Fibroblast of upper back skin (primary cell): ENCODE data around the gene SLC25A43.
"Not testable (repeated sequence)": the region's sequence is repeated elsewhere in the genome, so short reads cannot be mapped to it uniquely, and the experiment has no call there.

Experiments
- DNase-seq: peaks from one replicate; pipeline ENCODE4 v3.0.0-alpha.2; 2013

Gene SLC25A43

DNA sequence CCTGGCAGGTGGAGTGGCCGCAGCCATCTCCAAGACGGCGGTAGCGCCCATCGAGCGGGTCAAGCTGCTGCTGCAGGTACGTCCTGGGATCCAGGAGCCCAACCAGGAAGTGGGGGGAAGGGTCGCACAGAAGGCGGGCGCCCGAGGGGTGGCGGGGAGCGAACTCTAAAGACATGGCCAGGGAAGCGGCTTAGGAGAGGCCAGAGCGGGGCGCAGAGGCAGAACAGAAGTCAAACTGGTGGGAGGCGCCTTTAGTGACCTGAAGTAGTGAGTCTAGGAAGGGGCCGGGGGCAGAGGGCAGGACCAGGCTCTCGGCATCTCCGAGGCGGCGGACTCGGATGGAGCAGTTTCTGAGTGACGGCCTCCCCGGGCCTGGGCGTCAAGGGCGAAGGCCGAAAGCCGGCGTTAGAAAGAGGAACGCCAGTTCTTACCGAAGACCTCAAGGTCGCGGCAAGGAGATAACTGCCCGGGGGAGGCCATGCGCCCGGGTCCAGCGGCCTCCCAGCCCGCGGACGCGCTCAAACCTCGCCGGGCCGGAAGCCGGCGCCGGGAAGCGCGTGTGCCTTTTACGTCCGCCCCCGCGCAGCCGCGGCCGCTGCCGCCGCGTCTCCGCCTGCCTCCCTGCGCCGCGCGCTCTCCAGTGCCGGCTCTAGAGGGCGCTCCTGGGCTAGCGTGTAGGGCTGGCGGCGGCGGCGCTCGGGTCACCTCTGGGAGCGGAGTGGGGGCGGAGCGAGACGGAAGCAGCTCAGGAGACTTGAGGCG lies 69.6 kb downstream of the SLC25A43 start:
- DNase-seq, result peak; percentile 76

DNA sequence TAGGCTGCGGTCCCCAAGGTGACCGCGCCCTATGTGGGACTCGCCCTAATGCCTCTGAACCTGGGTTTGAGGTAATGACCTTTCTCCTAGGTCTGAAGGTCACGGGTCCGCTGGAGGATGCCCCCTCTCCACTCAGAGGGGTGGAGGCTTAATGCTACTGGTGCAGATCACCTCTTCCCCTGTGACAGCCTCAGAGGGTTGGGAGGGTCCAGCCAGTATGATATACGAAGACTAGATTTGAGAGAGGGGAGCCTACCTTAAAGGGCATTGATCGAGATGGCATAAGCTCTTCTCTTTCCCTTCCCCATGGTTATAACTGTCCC lies 70.1 kb downstream of the SLC25A43 start:
- DNase-seq, result no peak

DNA sequence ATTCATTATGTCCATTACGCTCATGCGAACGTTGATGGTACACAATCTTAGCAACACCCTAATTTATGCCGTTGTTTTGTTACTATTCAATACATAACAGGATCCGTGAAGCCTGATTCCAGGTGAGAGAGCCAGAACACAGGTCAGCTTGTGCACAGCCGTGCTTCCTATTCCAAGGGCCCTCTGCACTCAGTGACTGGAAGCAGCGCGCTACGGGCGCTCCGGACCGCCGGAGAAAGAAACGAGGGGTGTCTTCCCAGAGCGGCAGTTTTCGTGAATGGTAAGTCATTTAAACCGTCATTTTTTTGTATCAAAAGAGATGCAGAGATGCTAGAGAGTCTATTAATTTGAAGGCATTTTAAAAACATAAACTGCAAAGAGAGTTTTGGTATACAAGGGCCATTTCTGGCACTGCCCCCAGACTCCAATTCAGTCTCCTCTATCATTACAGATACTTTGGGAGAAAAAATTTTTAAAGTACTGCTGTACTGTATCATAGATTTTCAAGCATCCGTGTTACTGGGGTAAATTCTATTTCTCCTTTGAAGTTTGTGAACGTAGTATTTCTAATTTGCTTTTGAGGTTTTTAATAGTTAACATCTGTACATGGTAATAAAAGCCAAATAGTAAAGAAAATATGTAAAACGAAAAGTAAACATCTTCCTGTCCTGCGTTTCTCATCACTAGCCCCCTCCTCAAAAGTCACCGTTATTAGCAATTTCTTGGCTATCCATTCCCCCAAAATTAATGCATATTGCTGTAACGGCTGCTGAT lies 75.7 kb downstream of the SLC25A43 start:
- no peak for DNase-seq

DNA sequence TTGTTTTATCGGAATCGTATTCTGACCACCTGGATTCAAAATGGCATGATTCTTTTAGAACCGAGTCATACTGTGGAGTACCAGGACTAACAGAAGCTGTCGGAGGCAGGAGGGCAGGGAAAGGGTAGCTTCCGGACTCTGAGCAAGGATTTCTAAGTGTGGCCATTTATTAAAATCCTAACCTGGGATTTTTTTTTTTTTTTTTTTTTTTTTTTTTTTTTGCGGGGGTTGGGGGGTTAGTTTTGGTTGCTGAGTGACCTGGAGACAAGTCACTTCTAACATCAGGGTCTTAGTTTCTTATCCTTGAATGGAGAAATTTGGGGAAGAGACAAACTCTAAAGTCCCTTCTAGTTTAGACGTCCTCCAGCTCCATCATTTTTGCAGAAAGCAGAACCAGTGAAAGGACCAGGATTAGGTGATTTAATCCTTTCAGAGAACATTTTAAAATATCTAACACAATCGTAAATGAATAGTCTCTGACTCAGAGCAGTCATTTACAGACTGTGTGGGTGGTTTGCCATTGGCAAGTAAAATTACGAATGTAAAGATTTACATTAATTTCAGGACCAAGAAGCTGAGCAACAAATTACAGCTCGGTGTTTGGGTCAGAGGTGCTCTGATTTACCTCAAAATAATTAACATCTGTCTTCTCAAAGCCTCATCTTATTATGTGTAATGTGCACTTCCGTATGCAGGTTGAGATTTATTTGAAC lies 76.4 kb downstream of the SLC25A43 start:
- peak; percentile 10 for DNase-seq

DNA sequence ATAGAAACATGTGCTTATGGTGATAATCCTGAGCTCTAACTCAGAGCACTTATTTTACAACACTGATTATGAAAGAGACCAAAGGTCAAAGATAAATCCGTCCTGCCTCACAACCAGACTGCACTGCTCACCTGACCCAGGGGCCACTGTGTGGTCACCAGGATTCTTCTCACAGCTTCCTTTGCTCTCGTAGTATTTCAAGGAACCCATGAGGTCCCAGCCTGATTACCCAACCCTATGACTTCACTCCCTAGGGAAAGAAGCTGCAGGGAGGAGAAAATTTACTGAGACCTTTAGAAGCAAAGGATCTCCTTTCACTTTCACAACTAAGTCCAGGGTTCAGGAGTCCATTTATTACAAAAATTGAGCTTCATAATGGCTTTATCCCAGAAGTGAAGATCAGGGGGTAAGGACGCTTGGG lies 78.7 kb downstream of the SLC25A43 start:
- peak; percentile 64 for DNase-seq

DNA sequence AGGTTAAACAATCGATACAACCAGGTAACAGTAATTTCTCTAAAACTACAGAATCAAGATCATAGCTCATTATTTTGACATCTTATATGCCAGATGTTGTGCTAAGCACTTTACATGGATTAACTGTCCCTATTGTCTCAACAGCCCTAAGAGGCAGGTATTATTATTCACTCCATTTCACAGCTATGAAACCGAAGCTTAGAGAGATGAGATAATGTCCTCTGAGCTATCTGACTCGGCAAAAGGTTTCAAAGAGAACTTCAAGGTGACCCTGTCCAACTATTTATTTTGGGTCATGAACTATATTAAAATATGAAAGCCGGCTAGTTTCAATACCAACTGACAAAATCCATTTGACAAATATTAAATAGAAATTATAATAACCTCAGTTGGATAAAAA lies 79.4 kb downstream of the SLC25A43 start:
- DNase-seq, result no peak

DNA sequence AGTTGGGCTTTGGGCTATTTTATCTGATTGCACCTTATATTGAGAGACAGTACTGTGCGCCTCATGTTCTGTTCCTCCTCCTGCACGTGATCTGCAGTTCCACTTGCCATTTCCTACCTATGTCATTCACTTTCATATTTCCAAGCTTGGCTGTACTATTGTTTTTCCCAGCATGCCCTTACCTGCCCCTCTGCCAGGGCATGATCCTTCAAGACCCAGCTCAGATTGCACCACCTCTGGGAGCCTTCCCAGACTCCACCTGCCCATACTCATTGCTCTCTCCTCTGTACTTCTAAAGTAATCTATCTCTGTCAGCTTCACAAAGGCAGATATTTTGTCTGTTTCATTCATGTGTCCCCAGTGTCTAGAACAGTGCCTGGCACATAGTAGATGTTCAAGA lies 80.7 kb downstream of the SLC25A43 start:
- DNase-seq, result no peak

DNA sequence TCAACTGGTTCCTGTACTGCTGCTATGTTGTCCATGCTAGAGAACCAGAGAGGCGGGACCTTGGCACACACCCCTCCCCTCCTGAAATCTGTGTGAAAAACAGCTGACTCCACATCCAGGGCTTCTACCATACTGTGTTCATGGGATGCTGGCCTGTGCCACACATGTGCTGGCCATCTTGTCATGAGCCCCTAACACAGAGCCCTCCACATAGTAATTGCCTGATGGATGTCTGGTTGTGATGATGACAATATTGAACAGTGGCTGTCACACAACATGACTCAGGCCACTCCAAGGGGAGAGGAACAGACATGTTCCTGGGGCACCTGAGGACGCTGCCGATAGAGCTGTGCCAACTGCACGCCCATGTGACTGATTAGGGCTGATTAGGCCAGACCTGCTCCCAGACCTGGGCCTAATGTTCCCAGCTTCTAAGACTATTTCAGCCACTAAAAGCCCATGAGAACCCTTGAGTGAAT lies 82.2 kb downstream of the SLC25A43 start:
- DNase-seq, result no peak

DNA sequence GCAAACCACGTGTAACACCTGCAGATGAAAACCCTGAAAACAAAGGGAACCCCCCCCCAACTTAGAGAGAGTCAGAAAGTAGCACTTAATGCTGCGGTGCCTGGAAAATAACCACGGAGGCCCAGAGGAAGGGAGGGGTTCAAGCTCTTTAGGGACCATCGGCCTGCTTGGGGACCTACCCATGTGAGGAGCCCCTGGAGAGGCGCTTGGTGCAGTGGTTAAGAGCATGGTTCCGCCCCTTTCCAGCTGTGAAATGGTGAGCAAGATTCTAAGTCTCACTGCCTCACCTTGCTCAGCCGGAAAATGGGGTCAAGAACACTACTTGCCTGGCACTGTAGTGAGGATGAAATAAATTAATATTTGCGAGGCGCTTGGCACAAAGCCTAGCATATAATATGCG lies 82.9 kb downstream of the SLC25A43 start:
- DNase-seq, result no peak

DNA sequence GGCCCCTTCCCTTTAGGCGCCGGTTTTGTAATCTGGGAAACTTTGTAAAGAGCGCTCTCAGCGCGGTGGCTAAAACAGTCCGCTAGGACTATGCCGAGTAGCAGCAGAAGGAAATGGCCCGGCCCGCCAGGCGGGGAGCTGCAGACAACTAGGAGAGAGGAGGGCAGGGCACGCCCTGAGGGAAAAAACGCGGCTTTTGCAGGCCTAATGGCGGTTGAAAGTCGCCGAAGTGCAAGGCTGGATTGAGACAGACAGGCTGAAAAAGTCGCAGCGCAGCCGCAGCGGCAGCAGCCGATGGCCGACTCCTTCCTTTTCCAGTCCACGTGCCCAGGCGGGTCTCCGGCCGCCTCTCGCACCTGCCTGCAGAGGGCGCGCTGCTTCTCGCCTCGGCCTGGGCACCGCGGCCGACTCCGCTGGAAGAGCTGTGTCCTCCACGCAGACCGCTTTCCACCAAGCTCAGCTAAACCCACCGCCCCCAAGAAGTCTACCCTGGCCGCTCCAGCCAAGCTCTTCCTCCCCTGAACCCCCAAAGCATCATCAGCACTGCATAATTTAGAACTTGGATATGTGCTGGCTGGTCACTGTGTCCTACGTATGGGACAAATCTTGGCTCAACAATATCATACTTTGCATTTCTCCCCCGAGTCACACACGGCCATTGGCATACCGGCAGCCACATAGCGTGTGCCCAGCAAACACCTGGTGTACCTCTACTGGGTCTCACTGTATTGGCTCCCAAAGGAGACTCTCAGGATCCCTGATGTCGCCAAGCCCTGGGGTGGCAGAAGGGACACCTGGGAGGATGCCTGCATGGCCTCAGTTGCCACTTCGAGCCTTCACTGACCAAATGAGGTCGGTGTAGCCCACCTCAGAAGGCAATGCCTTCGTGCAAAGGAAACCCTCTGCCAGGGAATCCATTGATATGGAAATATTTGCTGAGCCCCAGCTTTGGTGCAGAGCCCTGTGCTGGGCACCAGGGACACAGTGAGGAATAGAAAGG lies 83.6 kb downstream of the SLC25A43 start:
- DNase-seq, result peak; percentile 33

DNA sequence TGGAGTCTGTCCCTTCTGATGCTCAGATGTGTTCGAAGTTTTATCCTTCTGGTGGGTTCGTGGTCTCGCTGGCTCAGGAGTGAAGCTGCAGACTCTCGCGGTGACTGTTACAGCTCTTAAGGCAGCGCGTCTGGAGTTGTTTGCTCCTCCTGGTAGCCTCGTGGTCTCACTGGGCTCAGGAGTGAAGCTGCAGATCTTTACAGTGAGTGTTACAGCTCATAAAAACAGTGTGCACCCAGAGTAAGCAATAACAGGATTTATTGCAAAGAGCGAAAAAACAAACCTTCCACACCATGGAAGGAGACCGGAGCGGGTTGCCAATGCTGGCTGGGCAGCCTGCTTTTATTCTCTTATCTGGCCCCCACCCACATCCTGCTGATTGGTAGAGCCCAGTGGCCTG lies 87.6 kb downstream of the SLC25A43 start:
- DNase-seq, result no peak

DNA sequence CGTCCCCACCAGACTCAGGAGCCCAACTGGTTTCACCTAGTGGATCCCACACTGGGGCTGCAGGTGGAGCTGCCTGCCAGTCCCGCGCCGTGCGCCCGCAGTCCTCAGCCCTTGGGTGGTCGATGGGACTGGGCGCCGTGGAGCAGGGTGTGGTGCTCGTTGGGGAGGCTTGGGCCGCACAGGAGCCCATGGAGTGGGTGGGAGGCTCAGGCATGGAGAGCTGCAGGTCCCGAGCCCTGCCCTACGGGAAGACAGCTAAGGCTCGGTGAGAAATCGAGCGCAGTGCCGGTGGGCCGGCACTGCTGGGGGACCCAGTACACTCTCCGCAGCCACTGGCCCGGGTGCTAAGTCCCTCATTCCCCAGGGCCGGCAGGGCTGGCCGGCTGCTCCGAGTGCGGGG lies 88.6 kb downstream of the SLC25A43 start:
- DNase-seq, result not testable (repeated sequence)

DNA sequence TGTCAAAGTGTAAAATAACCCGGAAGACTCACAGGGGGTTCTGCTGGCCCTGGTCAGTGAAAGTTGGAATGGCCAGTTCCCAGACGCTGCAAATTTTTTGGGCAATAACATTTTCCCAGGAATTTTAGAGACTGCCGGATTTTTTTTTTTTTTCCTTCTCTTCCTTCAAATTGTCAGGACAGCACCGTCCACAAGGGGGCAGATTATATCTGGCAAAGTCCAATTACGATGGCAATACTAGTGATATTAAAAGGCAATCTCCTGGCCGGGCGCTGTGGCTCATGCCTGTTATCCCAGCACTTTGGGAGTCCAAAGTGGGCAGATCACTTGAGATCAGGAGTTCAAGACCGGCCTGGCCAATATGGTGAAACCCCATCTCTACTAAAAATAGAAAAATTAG lies 89.6 kb downstream of the SLC25A43 start:
- DNase-seq, result peak; percentile 57

DNA sequence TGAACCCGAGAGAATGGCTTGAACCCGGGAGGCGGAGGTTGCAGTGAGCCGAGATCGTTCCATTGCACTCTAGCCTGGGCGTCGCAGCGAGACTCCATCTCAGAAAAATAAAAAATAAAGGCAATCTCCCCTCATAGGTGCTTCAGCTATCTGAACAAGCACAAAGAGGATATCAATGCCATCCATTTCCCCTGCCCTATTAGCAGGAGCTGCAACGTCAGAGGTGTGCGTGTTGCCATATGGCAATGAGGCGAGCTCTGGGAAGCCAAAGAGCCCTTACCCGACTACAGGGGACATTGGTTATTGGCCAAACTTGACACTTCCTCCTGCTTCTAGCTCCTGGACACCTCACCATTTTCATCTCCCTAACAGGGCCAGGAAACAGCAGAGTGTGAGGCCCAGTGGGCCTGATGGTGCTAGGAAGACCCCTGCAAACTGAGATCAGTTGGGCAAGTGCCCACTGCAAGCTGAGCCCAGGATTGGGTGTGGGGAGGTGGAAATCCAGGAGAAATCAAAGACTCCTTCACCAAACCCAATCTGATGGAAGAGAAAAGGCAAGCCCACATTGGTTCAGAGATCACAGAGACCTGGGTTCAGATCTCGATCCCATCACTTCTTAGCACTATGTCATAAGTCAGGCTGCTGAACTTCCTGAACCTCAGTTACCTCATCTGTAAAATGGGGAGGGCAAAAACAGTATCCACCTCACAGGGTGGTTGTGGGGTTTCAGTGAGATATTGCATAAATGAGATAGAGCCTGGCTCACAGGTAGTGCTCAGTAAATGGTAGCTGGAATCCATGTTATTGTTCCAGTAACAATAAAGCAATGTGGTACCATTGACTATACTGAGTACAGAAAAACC lies 90.3 kb downstream of the SLC25A43 start:
- DNase-seq, result no peak

DNA sequence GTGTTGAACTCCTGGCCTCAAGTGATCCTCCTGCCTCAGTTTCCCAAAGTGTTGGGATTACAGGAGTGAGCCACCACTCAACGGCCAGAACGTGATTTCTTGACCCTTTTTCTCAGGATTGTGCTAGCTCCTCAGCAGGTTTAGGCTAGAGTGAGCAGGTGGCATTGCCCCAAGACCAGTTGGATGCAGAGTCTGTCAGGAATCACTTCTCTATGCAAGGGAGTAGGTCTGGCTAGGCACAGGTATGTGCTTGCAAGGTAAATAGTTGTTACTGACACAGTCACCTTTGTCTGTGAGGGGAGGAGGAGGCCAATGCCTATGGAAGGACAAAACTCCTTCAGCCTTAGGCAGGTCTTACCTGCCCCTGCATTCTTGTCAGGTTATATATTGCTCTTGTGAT lies 93.3 kb downstream of the SLC25A43 start:
- DNase-seq, result no peak

DNA sequence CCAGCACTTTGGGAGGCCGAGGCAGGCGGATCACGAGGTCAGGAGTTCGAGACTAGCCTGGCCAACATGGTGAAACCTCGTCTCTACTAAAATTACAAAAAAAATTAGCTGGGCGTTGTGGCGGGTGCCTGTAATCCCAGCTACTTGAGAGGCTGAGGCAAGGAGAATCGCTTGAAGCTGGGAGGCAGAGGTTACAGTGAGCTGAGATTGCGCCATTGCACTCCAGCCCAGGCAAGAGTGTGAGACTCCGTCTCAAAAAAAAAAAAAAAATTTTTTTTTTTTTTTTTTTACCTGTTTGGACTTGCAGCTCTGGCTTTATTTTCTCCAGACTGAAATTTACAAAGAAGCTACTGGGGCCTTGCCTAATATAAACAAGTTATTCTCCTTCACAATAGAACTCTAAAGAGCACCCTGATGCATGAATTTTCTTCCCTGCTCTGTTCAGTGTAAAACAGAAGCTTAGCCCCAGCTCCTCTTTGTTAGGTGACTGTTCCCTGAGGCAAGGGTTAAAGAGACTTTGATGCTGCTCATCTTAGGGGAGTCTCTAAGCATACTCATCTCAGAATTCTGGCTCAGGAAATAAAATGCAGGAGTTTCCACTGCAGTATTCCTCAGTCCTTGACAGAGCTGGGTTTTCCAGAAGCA lies 94.8 kb downstream of the SLC25A43 start:
- DNase-seq, result not testable (repeated sequence)

DNA sequence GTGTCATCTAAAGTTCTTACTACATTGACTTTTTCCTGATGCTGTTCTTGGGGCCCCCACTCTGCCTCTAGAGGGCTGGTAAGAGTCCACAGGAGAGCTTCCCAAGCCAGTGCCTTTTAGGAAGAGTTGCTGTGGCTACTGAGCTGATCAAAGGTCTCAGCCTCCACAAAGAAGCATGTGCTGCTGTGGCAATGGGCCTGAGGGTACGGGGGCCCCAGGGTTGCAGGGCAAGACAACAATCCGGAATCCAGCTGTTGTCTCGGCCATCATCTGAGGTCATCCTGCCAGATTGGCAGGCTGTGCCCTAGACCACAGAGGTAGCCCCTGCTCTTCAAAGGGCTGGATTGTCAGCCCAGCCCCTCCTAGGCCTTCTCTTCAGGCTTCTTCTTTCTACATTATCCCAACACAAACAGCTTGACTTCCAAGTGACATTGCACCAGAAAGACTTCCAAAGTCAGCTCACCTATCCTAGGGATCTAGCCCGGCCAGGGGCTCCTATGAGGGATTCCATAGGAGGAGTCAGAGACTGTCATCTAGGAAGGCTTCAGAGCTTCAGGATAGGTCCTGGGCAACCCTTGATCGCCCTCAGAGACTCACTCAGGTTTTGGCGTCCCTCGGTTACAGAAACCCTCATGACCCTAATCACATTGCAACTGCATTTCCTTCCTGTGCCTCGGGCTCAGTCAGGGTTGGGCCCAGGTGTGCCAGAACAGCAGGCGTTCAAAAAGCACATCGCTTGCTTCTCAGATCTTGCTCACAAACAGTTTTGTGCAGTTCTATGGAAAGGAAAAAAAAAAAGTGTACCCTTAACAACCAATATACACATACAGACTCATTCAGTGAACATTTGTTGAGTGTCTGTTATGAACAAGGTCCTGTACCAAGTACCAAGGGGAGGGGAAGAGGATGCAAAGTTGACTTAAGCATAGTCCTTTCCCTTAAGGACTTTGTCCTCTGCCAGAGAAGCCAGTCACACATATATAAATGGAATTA lies 96.9 kb downstream of the SLC25A43 start:
- DNase-seq, result no peak

DNA sequence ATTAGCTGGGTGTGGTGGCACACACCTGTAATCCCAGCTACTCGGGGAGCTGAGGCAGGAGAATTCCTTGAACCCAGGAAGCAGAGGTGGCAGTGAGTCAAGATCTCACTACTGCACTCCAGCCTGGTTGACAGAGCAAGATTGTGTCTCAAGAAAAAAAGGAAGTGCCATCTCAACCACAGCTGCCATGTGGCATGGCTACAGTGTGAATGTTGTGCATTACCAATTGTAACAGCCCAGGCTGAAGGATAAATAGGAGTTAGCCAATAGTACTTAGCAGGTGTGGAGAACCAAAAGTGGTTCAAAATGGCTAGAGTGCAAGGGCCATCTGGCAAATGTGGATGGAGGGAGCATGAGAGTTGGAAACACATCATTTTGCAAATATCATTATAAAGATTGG lies 98.0 kb downstream of the SLC25A43 start:
- no peak for DNase-seq

DNA sequence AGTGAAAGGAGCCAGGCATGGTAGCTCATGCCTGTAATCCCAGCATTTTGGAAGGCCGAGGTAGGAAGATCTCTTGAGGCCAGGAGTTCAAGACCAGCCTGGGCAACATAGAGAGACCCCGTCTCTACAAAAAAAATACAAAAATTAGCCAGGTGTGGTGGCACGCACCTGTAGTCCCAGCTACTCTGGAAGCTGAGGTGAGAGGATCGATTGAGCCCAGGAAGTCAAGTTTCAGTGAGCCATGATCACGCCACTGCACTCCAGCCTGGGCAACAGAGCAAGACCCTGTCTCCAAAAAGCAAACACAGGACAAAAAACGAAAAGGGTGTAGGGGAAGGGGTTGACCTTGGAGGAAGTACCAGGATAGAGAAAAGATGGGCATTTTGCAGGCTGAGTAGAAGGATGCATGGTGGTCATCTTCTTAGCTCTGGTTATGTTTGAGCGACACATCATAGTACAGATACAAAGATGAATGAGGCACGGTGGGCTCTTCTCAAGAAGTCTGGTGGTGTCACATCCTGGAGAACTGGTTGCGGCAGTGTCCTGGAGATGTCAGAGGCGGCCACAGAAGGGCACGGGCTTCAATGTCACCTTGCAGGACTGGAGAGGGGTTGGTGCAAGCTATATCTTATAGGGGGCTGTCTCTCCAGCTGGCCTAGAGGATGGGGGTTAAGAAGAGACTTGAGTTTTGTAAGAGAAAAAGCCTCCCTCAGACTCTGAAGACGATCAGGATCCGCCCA lies 101.1 kb downstream of the SLC25A43 start:
- no peak for DNase-seq
